Breast epithelium (tissue), 4 donors: ENCODE results near the gene C1orf87. TPM values are rescaled to one million over a fixed set of nuclear protein-coding genes. Genes with fewer than 3 reads are reported as not detected.
"Not testable (repeated sequence)": the region's sequence is repeated elsewhere in the genome, so short reads cannot be mapped to it uniquely, and the experiment has no call there.

Source experiments
- DNase-seq, 2 donors: peaks; one replicate each; pipeline ENCODE4 v3.0.0-alpha.2; 2019; ENCODE audit warnings: low spot score in 2 of 2
- H3K27ac ChIP-seq, 2 donors: fragments of 200-600 bp; sonication (generic) in 1 of 2; one replicate each; pipeline ENCODE4 v1.5.1; 2016 to 2019; ENCODE audit warnings: mild to moderate bottlenecking in 1 of 2
- H3K27me3 ChIP-seq, 2 donors: fragments of 200-600 bp; sonication (generic) in 1 of 2; one replicate each; pipeline versions ENCODE4 v1.5.1 to v1.6.0; 2017 to 2019; ENCODE audit warnings: control low read depth in 1 of 2, mild to moderate bottlenecking in 1 of 2
- H3K36me3 ChIP-seq: fragments of 200-600 bp; one replicate; pipeline ENCODE4 v1.5.1; 2019
- H3K4me1 ChIP-seq, 2 donors: fragments of 200-600 bp; sonication (generic); one replicate each; pipeline ENCODE4 v1.5.1; 2016 to 2019; ENCODE audit warnings: control low read depth in 1 of 2
- H3K4me3 ChIP-seq, 3 donors: fragments of 200-600 bp; sonication (generic); 1 replicate in 2 of 3; 2 replicates in 1 of 3; pipeline ENCODE4 v1.5.1; 2016 to 2019; ENCODE audit warnings: mild to moderate bottlenecking in 3 of 3, moderate library complexity in 2 of 3
- H3K9me3 ChIP-seq, 2 donors: fragments of 200-600 bp; sonication (generic) in 1 of 2; one replicate each; pipeline ENCODE4 v1.5.1; 2016 to 2019; ENCODE audit warnings: control low read depth in 1 of 2
- POLR2A ChIP-seq: fragments of 450-650 bp; IDR thresholded peaks from one replicate; pipeline ENCODE4 v1.6.1; 2016; ENCODE audit warnings: antibody characterized with exemption, mild to moderate bottlenecking, moderate library complexity
- POLR2AphosphoS5 ChIP-seq, 3 donors: sonication (generic); formaldehyde crosslinking; IDR thresholded peaks; one replicate each; pipeline ENCODE4 v1.6.1; 2017; ENCODE audit warnings: antibody characterized with exemption in 3 of 3
- intact Hi-C: fragments of 100-400 bp; cut with DNase I; formaldehyde crosslinking; loops from one replicate; pipeline ENCODE4 v1.15.1; 2023; ENCODE audit warnings: low total_unique reads
- total RNA-seq, 3 donors: library from RNA; depleted of rRNA; stranded (reverse); fragments of >200 nt; gene quantifications; one replicate each; pipeline ENCODE4 v1.1.0, GENCODE V29; 2016
- TF ChIP-seq, protein P1 (sequence below), 3 donors: fragments of 450-650 bp; IDR thresholded peaks; one replicate each; pipeline ENCODE4 v1.5.1; 2016 to 2017; ENCODE audit warnings: antibody characterized with exemption in 3 of 3, mild to moderate bottlenecking in 3 of 3, moderate library complexity in 3 of 3

Gene C1orf87
- total RNA-seq, 3 donors from 2014 or later, result not detected

DNA sequence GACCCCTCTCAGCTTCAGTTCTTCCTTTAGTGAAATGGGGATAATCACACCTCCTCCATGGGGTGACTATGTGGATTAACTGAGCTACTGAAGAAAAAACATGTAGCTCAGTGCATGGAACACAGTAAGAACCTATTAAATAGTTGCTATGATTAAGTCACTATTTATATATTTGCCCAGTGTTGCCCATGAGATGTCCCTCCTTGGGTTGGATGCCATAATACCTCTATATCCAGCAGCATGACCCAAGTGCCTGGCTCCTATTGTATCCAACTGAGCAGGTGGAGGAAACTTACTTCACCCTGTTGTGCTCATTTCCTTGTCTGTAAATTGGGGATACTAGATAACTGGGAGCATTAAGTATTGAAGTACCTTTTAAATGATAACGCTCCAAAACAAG lies 99.9 kb downstream of the C1orf87 start:
- Histone ChIP-seq H3K36me3 (no peaks in the 10 kb centered on the region), H3K4me1 (no peaks in the 10 kb centered on the region), H3K27me3 (peaks cover 0 to 4% of the 10 kb centered on the region in 2 donors), H3K4me3 (no peak overlapping the region), H3K9me3 (no peaks in the 10 kb centered on the region), H3K27ac (no peak overlapping the region)
- intact Hi-C loops, result no loop called here
- TF ChIP-seq POLR2AphosphoS5 (IDR thresholded peaks at IDR 0.05) (no peak), POLR2A (no peak)
- TF ChIP-seq, protein P1, sequence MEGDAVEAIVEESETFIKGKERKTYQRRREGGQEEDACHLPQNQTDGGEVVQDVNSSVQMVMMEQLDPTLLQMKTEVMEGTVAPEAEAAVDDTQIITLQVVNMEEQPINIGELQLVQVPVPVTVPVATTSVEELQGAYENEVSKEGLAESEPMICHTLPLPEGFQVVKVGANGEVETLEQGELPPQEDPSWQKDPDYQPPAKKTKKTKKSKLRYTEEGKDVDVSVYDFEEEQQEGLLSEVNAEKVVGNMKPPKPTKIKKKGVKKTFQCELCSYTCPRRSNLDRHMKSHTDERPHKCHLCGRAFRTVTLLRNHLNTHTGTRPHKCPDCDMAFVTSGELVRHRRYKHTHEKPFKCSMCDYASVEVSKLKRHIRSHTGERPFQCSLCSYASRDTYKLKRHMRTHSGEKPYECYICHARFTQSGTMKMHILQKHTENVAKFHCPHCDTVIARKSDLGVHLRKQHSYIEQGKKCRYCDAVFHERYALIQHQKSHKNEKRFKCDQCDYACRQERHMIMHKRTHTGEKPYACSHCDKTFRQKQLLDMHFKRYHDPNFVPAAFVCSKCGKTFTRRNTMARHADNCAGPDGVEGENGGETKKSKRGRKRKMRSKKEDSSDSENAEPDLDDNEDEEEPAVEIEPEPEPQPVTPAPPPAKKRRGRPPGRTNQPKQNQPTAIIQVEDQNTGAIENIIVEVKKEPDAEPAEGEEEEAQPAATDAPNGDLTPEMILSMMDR (IDR thresholded peaks at IDR 0.05), result no peak
- no peak for DNase-seq

DNA sequence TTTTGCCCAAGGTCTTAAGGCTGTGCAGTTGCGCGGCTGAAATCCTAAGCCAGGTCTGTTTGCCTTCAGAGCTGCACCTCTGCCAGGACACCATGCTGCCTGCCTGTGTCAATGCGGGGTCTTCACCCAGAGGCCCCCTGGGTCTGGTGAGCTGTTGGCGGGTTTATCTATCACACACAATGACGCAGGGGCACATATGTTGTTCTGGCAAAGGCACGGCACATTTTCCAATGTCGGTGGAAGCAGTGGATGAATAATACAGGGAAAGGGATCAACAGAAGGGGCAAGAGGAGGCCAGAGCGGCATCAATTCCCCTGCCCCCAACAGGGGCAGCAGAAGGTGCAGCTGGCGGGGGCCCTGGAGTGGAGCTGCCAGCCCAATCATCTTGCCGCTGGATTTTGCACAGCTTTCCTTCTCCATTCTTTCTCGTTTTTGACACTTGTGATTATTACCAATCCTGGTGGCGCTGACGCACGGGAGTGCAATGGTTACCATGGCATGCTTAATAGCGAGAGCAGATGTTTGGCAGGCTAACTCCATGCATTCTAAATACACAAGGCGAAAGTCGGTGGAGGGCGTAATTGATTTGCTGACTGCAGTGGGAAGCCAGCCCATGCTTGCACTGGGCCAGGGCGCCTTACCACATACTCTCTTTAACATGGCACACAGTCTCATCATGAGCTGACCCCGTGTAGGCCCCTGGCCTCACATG lies 101.2 kb downstream of the C1orf87 start:
- Histone ChIP-seq H3K36me3 (no peaks in the 10 kb centered on the region), H3K4me3 (no peak overlapping the region), H3K27ac (no peak overlapping the region), H3K4me1 (no peaks in the 10 kb centered on the region), H3K27me3 (peaks cover 0 to 4% of the 10 kb centered on the region in 2 donors), H3K9me3 (no peaks in the 10 kb centered on the region)
- TF ChIP-seq POLR2A, result no peak
- TF ChIP-seq, protein P1 (IDR thresholded peaks at IDR 0.05), result no peak
- no peak for TF ChIP-seq POLR2AphosphoS5 (IDR thresholded peaks at IDR 0.05)
- intact Hi-C loops, result no loop called here
- DNase-seq, result no peak

DNA sequence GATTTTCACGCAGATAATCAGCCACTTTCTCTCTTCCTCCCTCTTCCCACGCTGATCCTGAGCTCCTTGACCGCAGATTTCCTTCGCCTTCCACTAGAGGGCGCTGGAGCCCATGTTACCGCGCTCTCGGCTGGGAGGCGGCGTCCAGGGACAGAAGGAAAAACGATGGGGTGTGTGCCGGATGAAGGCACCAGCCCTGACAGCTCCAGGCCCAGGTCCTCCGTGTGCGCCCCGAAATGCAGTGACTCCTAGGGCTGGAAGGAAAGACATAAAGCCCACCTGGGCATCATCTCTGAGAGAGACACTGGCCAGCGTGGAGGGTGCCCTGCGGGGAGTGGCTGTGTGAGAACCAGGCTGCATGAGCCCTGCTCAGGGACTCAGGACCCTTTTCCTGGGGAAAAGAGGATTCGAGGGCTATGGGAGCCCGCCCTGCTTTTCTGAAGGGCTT lies 102.1 kb downstream of the C1orf87 start:
- no peaks in the 10 kb centered on the region for H3K36me3 ChIP-seq
- no peak overlapping the region for H3K4me3 ChIP-seq
- no peaks in the 10 kb centered on the region for H3K9me3 ChIP-seq
- peaks cover 0 to 4% of the 10 kb centered on the region in 2 donors for H3K27me3 ChIP-seq
- intact Hi-C loops, result no loop called here
- DNase-seq, result peak; percentile 40 to 69
- no peak for TF ChIP-seq POLR2AphosphoS5 (IDR thresholded peaks at IDR 0.05)
- TF ChIP-seq, protein P1 (IDR thresholded peaks at IDR 0.05), result peak; percentile 66 to 87 (median 75)
- H3K27ac ChIP-seq, result no peak overlapping the region
- H3K4me1 ChIP-seq, result no peaks in the 10 kb centered on the region

DNA sequence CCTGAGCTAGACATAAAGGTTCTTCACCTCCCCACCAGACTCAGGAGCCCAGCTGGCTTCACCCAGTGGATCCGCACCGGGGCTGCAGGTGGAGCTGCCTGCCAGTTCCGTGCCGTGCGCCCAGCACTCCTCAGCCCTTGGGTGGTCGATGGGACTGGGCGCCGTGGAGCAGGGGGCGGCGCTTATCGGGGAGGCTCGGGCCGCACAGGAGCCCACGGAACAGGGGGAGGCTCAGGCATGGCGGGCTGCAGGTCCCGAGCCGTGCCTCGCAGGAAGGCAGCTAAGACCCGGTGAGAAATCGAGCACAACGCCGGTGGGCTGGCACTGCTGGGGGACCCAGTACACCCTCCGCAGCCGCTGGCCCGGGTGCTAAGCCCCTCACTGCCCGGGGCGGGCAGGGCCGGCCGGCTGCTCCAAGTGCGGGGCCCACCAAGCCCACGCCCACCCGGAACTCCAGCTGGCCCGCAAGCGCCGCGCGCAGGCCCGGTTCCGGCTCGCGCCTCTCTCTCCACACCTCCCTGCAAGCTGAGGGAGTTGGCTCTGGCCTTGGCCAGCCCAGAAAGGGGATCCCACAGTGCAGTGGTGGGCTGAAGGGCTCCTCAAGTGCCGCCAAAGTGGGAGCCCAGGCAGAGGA lies 103.9 kb downstream of the C1orf87 start:
- DNase-seq, intact Hi-C loops, H3K9me3 ChIP-seq, H3K4me3 ChIP-seq, H3K27me3 ChIP-seq, H3K27ac ChIP-seq, H3K36me3 ChIP-seq, H3K4me1 ChIP-seq: not testable (repeated sequence)

DNA sequence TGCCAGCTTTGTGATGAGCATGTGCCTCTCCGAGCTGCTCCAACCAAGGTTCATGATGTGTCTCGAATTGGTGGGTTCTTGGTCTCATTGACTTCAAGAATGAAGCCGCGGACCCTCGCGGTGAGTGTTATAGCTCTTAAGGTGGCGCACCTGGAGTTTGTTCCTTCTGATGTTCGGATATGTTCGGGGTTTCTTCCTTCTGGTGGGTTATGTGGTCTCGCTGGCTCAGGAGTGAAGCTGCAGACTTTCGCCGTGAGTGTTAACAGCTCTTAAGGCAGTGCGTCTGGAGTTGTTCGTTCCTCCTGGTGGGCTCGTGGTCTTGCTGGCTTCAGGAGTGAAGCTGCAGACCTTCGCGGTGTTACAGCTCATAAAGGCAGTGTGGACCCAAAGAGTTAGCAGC lies 104.8 kb downstream of the C1orf87 start:
- H3K27ac ChIP-seq, DNase-seq, H3K4me3 ChIP-seq, H3K4me1 ChIP-seq, H3K27me3 ChIP-seq, H3K9me3 ChIP-seq, H3K36me3 ChIP-seq, intact Hi-C loops: not testable (repeated sequence)

DNA sequence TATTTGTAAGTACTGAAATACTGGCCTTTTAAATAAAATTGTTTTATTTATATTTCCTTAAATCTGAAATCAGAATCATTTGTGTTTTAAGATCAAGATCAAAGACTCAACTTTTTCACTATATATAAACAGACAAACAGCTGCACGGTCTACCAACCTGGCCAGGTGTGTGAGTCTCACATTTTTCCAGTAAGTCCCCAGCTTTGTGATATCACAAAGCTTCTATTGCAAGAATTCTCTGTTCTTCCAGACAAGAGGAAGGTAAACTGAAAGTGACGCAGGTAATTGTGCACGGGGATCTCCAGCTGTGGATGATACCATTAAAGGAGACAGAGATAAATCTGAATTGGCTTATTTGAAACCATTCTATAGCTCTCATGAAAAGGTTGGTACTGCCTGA lies 105.8 kb downstream of the C1orf87 start:
- H3K9me3 ChIP-seq, result no peaks in the 10 kb centered on the region
- no peak for DNase-seq
- no peak overlapping the region for H3K4me3 ChIP-seq
- no peak overlapping the region for H3K27ac ChIP-seq
- intact Hi-C loops, result no loop called here
- no peaks in the 10 kb centered on the region for H3K27me3 ChIP-seq
- H3K4me1 ChIP-seq, result no peaks in the 10 kb centered on the region
- TF ChIP-seq POLR2A, result no peak
- TF ChIP-seq POLR2AphosphoS5 (IDR thresholded peaks at IDR 0.05), result no peak
- H3K36me3 ChIP-seq, result no peaks in the 10 kb centered on the region
